Activated CD4-positive, alpha-beta T cell treated with anti-CD3 and anti-CD28 coated beads, Interleukin-2, Interleukin-6, amounts not matched to agents 100 ng/mL and 50 ng/mL, durations not matched to agents 16 hours and 8 hours (primary cell): ENCODE results near the gene ATP5ME.
"Not testable (repeated sequence)": the region's sequence is repeated elsewhere in the genome, so short reads cannot be mapped to it uniquely, and the experiment has no call there.

Experiments used
- DNase-seq: peaks from one replicate; pipeline ENCODE4 v3.0.0-alpha.2; 2020

The ATP5ME gene

GRCh38 chr4:704971-705277, 30.8 kb upstream of the ATP5ME start:
- DNase-seq, result no peak

- no peak for DNase-seq
Measured at GRCh38 chr4:704198-704891, 30.3 kb upstream of the ATP5ME start.

GRCh38 chr4:703336-704197, 29.5 kb upstream of the ATP5ME start:
- DNase-seq, result no peak

- DNase-seq, result no peak
Measured at GRCh38 chr4:702618-703048, 28.6 kb upstream of the ATP5ME start.

- DNase-seq, result no peak
Measured at GRCh38 chr4:700587-701264, 26.6 kb upstream of the ATP5ME start.

- no peak for DNase-seq
Measured at GRCh38 chr4:699816-700580, 25.9 kb upstream of the ATP5ME start.

- not testable (repeated sequence) for DNase-seq
Measured at GRCh38 chr4:694341-694940, 20.4 kb upstream of the ATP5ME start.

- no peak for DNase-seq
Measured at GRCh38 chr4:692771-693554, 18.9 kb upstream of the ATP5ME start.

GRCh38 chr4:689723-690122, 15.6 kb upstream of the ATP5ME start:
- DNase-seq, result no peak

GRCh38 chr4:688854-689681, 15.0 kb upstream of the ATP5ME start, which contains the start of gene SLC49A3:
TSS of gene SLC49A3 (minus strand) at chr4:689151. CDS start at chr4:689127, 24 bp downstream.
- no peak for DNase-seq

- DNase-seq, result no peak
Measured at GRCh38 chr4:687971-688853, 14.1 kb upstream of the ATP5ME start.

GRCh38 chr4:687048-687970, 13.2 kb upstream of the ATP5ME start:
- no peak for DNase-seq

- no peak for DNase-seq
Measured at GRCh38 chr4:686413-687040, 12.5 kb upstream of the ATP5ME start.

- no peak for DNase-seq
Measured at GRCh38 chr4:685679-686412, 11.8 kb upstream of the ATP5ME start.

GRCh38 chr4:684623-685327, 10.7 kb upstream of the ATP5ME start:
- DNase-seq, result no peak

- peak; percentile 56 for DNase-seq
Measured at GRCh38 chr4:683982-684622, 10.0 kb upstream of the ATP5ME start.
